Activated T-cell treated with anti-CD3 and anti-CD28 coated beads, Interleukin-2, amount 50 U/mL, for 24 hours (primary cell): ENCODE results near the gene MRC2.

ENCODE experiments used
- DNase-seq: peaks from one replicate; pipeline ENCODE4 v3.0.0-alpha.2; 2020
- H3K27ac Mint-ChIP-seq: 2 replicates; pipeline ENCODE4 v1.8.0; 2020; ENCODE audit warnings: mild to moderate bottlenecking, mixed read lengths
- H3K27me3 Mint-ChIP-seq: 2 replicates; pipeline ENCODE4 v1.8.0; 2020; ENCODE audit warnings: mixed read lengths
- H3K36me3 Mint-ChIP-seq: 2 replicates; pipeline ENCODE4 v1.8.0; 2020; ENCODE audit warnings: low read depth, mixed read lengths
- H3K4me1 Mint-ChIP-seq: 2 replicates; pipeline ENCODE4 v1.8.0; 2020; ENCODE audit warnings: low read depth, mixed read lengths
- H3K4me3 Mint-ChIP-seq: 2 replicates; pipeline ENCODE4 v1.8.0; 2020; ENCODE audit warnings: mild to moderate bottlenecking, moderate library complexity, mixed read lengths
- H3K9me3 Mint-ChIP-seq: 2 replicates; pipeline ENCODE4 v1.8.0; 2020; ENCODE audit warnings: mixed read lengths

MRC2 gene

DNA sequence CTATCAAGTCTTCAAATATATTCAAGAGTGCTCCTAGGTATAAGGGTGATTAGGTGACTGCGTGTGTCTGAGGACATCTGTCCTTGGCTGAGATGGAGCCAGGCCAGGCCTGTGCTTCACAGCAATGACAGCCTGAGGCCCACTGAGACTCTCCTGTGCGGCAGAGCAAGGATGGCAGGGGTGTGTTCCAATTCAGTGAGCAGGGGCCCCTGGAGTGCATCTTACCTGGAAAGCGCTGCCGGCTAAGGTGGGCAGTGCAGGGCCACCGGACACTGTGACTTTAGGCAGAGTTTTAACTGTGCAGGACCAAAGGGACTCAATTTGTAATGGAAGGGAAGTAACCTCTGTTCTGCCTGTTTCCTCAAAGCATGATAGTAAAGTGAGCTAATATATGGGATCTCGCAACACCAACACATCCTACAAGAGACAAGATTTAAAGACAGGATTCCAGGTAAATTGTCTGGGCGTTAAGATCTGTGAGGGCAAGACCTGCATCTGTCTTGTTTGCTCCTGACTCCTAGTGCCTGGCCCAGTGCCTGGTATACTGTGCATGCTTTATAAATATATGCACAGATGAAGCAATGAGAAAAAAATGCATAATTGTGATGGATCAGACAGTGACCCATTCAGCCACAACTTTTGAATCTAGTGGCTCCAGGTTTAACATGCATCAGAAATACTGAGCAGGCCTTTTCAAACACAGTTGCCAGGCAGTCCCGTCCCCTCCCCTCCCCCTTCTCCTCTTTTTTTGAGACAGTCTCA is 86.7 kb downstream of the MRC2 start:
- Mint-ChIP-seq H3K27me3 (peaks cover 26% of the 10 kb centered on the region), H3K36me3 (no peaks in the 10 kb centered on the region), H3K27ac (no peak overlapping the region), H3K9me3 (no peaks in the 10 kb centered on the region), H3K4me3 (no peak overlapping the region), H3K4me1 (peaks cover 10% of the 10 kb centered on the region)
- peak; percentile 9 for DNase-seq

GRCh38 chr17:62715882-62716390 is 88.5 kb downstream of the MRC2 start:
- H3K4me1 Mint-ChIP-seq, result peaks cover 16% of the 10 kb centered on the region
- H3K9me3 Mint-ChIP-seq, result no peaks in the 10 kb centered on the region
- H3K27me3 Mint-ChIP-seq, result peaks cover 37% of the 10 kb centered on the region
- no peaks in the 10 kb centered on the region for H3K36me3 Mint-ChIP-seq
- peak; percentile 26 for DNase-seq
- no peak overlapping the region for H3K4me3 Mint-ChIP-seq
- H3K27ac Mint-ChIP-seq, result no peak overlapping the region

GRCh38 chr17:62716834-62717588 is 89.5 kb downstream of the MRC2 start:
- Mint-ChIP-seq H3K27ac (no peak overlapping the region), H3K9me3 (no peaks in the 10 kb centered on the region), H3K4me1 (peaks cover 16% of the 10 kb centered on the region), H3K27me3 (peaks cover 42% of the 10 kb centered on the region), H3K4me3 (no peak overlapping the region), H3K36me3 (no peaks in the 10 kb centered on the region)
- DNase-seq, result peak; percentile 26

- no peak for DNase-seq
- Mint-ChIP-seq H3K27ac (no peak overlapping the region), H3K9me3 (no peaks in the 10 kb centered on the region), H3K36me3 (no peaks in the 10 kb centered on the region), H3K4me1 (peaks cover 17% of the 10 kb centered on the region), H3K4me3 (no peak overlapping the region), H3K27me3 (peaks cover 44% of the 10 kb centered on the region)
Measured at GRCh38 chr17:62717589-62717855, 90.1 kb downstream of the MRC2 start.

DNA sequence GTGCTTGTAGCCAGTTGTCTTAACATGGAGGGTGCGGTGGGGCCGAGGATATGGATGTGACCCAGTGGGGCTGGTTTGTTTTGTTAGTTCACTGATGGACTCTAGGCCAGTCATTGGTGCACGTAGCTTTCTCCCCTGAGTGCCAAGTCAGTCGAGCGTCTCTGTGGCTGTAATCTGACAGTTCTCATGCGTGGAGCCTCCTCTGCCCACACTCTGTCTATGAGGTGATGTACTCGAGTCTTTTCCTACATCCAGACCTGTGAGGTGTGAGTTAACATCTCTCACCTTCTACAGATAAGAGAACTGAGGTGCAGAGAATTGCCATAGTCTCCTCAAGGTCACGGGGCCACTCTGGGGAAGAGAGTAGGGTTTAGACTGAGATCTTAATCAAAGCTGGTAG is 90.4 kb downstream of the MRC2 start:
- DNase-seq, result peak; percentile 17
- H3K27me3 Mint-ChIP-seq, result peaks cover 48% of the 10 kb centered on the region
- no peaks in the 10 kb centered on the region for H3K36me3 Mint-ChIP-seq
- H3K9me3 Mint-ChIP-seq, result no peaks in the 10 kb centered on the region
- peaks cover 19% of the 10 kb centered on the region for H3K4me1 Mint-ChIP-seq
- no peak overlapping the region for H3K4me3 Mint-ChIP-seq
- H3K27ac Mint-ChIP-seq, result no peak overlapping the region

- Mint-ChIP-seq H3K36me3 (no peaks in the 10 kb centered on the region), H3K4me3 (no peak overlapping the region), H3K4me1 (peaks cover 20% of the 10 kb centered on the region), H3K9me3 (no peaks in the 10 kb centered on the region), H3K27ac (no peak overlapping the region), H3K27me3 (peaks cover 52% of the 10 kb centered on the region)
- DNase-seq, result peak; percentile 37
Measured at GRCh38 chr17:62718429-62718828, 91.0 kb downstream of the MRC2 start.

GRCh38 chr17:62719586-62719985 is 92.1 kb downstream of the MRC2 start:
- DNase-seq, result no peak
- Mint-ChIP-seq H3K27me3 (peaks cover 56% of the 10 kb centered on the region), H3K36me3 (no peaks in the 10 kb centered on the region), H3K27ac (no peak overlapping the region), H3K4me1 (peaks cover 32% of the 10 kb centered on the region), H3K9me3 (no peaks in the 10 kb centered on the region), H3K4me3 (no peak overlapping the region)

DNA sequence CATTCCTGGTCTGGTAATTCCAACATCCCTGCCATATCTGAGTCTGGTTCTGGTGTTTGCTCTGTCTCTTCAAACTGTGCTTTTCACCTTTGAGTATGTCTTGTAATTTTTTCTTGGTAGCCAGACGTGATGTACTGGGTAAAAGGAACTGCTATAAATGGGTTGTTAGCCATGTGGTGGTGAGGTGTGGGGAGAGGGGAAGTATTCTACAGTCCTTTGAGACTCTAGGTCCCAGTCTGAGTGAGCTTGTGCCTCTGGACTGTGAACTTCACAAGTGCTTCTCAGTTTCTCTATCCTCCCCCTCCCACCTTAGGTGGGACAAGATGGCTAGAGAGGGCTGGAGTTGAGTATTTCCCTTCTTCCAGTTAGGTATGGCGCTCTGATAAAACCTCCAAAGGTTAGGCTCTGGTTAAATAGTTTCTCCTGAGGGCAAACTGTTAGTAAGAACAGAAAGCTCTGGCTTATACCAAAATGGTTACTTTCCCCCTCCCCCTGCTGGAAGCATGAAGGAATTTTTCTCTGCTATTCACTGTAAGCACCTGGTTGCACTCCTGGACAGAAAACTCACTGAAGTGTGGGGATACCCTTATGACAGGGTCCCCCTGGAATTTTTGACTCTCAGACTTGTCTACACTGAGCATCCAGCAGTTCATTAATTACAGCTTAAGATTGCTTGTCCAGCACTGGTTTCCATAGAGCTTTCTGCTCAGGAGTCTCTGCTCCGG is 92.8 kb downstream of the MRC2 start:
- peak; percentile 17 for DNase-seq
- Mint-ChIP-seq H3K4me1 (peaks cover 39% of the 10 kb centered on the region), H3K9me3 (no peaks in the 10 kb centered on the region), H3K27me3 (peaks cover 57% of the 10 kb centered on the region), H3K4me3 (no peak overlapping the region), H3K36me3 (no peaks in the 10 kb centered on the region), H3K27ac (no peak overlapping the region)

GRCh38 chr17:62722625-62723024 is 95.2 kb downstream of the MRC2 start:
- Mint-ChIP-seq H3K9me3 (no peaks in the 10 kb centered on the region), H3K4me3 (no peak overlapping the region), H3K27ac (no peak overlapping the region), H3K27me3 (peaks cover 72% of the 10 kb centered on the region), H3K36me3 (no peaks in the 10 kb centered on the region), H3K4me1 (peaks cover 46% of the 10 kb centered on the region)
- no peak for DNase-seq

- Mint-ChIP-seq H3K4me1 (peaks cover 37% of the 10 kb centered on the region), H3K36me3 (no peaks in the 10 kb centered on the region), H3K27ac (no peak overlapping the region), H3K9me3 (no peaks in the 10 kb centered on the region), H3K27me3 (peaks cover 75% of the 10 kb centered on the region), H3K4me3 (no peak overlapping the region)
- no peak for DNase-seq
Measured at GRCh38 chr17:62723842-62724241, 96.4 kb downstream of the MRC2 start.

GRCh38 chr17:62724398-62725146 is 97.1 kb downstream of the MRC2 start:
- DNase-seq, result peak; percentile 83
- no peak overlapping the region for H3K4me3 Mint-ChIP-seq
- H3K27ac Mint-ChIP-seq, result peak overlapping the region; percentile 65
- H3K27me3 Mint-ChIP-seq, result peaks cover 72% of the 10 kb centered on the region
- no peaks in the 10 kb centered on the region for H3K9me3 Mint-ChIP-seq
- H3K36me3 Mint-ChIP-seq, result no peaks in the 10 kb centered on the region
- peaks cover 33% of the 10 kb centered on the region for H3K4me1 Mint-ChIP-seq

DNA sequence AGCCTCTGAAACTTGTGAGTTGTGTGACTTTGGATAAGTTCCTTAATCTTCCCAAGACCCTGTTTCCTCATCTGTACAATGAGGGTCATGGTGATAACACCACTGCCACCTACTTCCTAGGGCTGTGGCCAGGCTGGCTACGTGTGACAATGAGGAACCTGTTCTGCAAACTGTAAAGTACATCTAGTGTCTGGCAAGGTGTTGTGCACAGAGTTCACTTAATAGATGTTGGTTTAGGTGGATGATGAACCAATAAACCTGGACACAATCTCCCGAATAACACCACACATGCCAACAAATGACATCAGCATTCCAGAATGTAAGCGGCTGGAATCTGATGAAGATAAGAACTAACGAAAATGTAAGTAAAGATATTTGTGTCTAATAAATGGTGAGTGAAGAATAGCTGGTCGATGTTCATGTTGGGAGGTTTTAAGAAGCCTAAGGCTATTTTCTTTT is 98.3 kb downstream of the MRC2 start:
- no peak overlapping the region for H3K27ac Mint-ChIP-seq
- peaks cover 31% of the 10 kb centered on the region for H3K4me1 Mint-ChIP-seq
- DNase-seq, result no peak
- H3K27me3 Mint-ChIP-seq, result peaks cover 67% of the 10 kb centered on the region
- H3K9me3 Mint-ChIP-seq, result no peaks in the 10 kb centered on the region
- no peak overlapping the region for H3K4me3 Mint-ChIP-seq
- no peaks in the 10 kb centered on the region for H3K36me3 Mint-ChIP-seq

GRCh38 chr17:62727916-62728672 is 100.6 kb downstream of the MRC2 start:
- no peaks in the 10 kb centered on the region for H3K9me3 Mint-ChIP-seq
- H3K4me3 Mint-ChIP-seq, result no peak overlapping the region
- DNase-seq, result no peak
- H3K4me1 Mint-ChIP-seq, result peaks cover 27% of the 10 kb centered on the region
- H3K27ac Mint-ChIP-seq, result no peak overlapping the region
- H3K36me3 Mint-ChIP-seq, result no peaks in the 10 kb centered on the region
- peaks cover 61% of the 10 kb centered on the region for H3K27me3 Mint-ChIP-seq

- no peak for DNase-seq
- H3K27ac Mint-ChIP-seq, result no peak overlapping the region
- no peak overlapping the region for H3K4me3 Mint-ChIP-seq
- H3K4me1 Mint-ChIP-seq, result peaks cover 1% of the 10 kb centered on the region
- H3K27me3 Mint-ChIP-seq, result peaks cover 65% of the 10 kb centered on the region
- no peaks in the 10 kb centered on the region for H3K9me3 Mint-ChIP-seq
- no peaks in the 10 kb centered on the region for H3K36me3 Mint-ChIP-seq
Measured at GRCh38 chr17:62732125-62732524, 104.7 kb downstream of the MRC2 start.
